ENCODE measurements around the gene IMPACT.

The IMPACT gene

DNA sequence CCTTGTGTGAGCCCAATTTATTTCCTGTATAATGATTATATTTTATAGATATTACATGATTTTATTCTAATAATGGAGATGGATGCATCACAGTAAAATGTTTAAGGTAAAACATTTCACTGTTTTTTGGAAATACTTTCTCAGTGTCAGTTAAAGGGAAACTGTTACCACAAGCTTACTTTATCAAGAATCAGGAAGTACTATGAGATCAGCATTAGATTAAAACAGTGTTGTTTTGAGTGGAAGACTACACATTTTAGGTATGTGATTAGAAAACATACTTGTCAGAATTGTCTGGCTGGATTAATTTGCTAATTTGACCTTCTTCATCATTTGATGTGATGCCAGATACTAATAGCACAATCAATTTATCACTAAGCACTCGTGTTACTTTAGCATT, 33.9 kb downstream of the IMPACT start, which contains the start of gene HRH4:
Gene HRH4, plus strand, starts transcription at position 250 of the 400 bp plus-strand sequence. Its CDS starts 92 bp downstream, at position 342.
- Histone ChIP-seq H3K9ac (ENCODE audit: insufficient read length) (no peak within 1 kb of the TSS), H3K4me3 (no peak within 1 kb of the TSS), H3K36me3 (ENCODE audit: insufficient read depth, low read length) (no peaks in the 10 kb centered on the region; the same call in 1 of the 2 replicates), H3K27ac (no peak within 1 kb of the TSS), H3K9me3 (ENCODE audit: low read depth, low read length) (no peaks in the 10 kb centered on the region)
- TF ChIP-seq FOXP2 (optimal IDR thresholded peaks at IDR 0.05; ENCODE audit: control extremely low read depth, extremely low read length, insufficient read depth), result no peak
- no peak for TF ChIP-seq POLR2AphosphoS5 (IDR thresholded peaks at IDR 0.05; ENCODE audit: borderline replicate concordance, low read depth, low read length)
- no peak for TF ChIP-seq EZH2 (IDR thresholded peaks at IDR 0.05)
- no peak for DNase-seq (ENCODE audit: low read depth, low spot score)

- no peak for TF ChIP-seq FOXP2 (optimal IDR thresholded peaks at IDR 0.05; ENCODE audit: control extremely low read depth, extremely low read length, insufficient read depth)
- TF ChIP-seq EZH2 (IDR thresholded peaks at IDR 0.05), result no peak
- no peak for TF ChIP-seq POLR2AphosphoS5 (IDR thresholded peaks at IDR 0.05; ENCODE audit: borderline replicate concordance, low read depth, low read length)
- no peaks in the 10 kb centered on the region for H3K36me3 ChIP-seq (ENCODE audit: insufficient read depth, low read length)
Measured at GRCh38 chr18:24461996-24462395, 35.5 kb downstream of the IMPACT start.

DNA sequence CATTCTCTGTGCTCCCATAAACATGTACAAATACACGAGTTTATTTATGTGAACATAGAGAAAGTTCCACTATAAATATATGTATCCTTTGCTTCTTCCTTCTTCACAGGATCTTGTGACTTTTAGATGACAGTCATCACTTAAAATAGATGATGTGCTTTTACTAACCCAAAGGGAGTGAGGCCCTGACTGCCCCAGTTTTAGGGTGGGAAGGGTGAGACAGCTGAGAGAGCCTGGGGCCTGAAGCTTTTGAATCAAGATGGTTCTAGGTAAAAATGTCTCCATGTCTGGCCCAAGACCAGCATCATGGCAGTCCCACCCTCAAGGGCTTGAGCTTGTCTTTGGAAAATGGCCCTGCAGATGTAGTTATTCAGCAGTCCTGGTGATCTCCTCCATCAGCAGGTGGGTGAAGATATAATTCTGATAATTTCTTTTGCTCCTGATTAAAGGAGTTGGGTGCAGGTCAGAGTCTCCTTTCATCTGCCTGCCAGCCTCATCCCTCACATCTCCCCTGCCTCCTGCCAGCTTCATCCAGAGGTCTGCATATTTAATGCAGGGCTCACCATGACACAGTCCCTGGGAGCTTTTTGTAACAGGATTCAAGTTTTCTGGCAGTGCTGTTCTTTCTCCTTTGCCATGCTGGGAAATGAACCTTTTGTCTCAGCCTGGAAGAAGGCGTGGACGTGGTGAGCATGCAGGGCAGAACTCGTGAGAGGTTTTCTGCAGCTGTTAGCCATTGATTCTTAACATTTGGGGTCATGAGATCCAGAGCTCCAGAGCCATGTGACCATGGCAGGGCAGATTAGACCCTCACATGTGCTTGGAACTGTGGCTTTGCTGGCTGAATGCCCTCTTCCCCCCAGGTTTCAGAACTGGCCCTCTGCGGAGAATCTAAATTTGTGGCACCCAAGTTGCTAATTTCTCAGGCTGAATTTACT, 36.6 kb downstream of the IMPACT start:
- Histone ChIP-seq H3K4me3 (no peak overlapping the region), H3K9me3 (ENCODE audit: low read depth, low read length) (no peaks in the 10 kb centered on the region), H3K27ac (no peak overlapping the region), H3K36me3 (ENCODE audit: insufficient read depth, low read length) (no peaks in the 10 kb centered on the region), H3K9ac (ENCODE audit: insufficient read length) (no peak overlapping the region)
- DNase-seq (ENCODE audit: low read depth, low spot score), result no peak
- TF ChIP-seq EZH2 (IDR thresholded peaks at IDR 0.05) (no peak), FOXP2 (optimal IDR thresholded peaks at IDR 0.05; ENCODE audit: control extremely low read depth, extremely low read length, insufficient read depth) (no peak), POLR2AphosphoS5 (IDR thresholded peaks at IDR 0.05; ENCODE audit: borderline replicate concordance, low read depth, low read length) (no peak)

More at GRCh38 chr18:24461996-24462395, 35.5 kb downstream of the IMPACT start:
- no peak overlapping the region for H3K9ac ChIP-seq (ENCODE audit: insufficient read length)
- no peak overlapping the region for H3K27ac ChIP-seq
- no peak for DNase-seq (ENCODE audit: low read depth, low spot score)
- no peak overlapping the region for H3K4me3 ChIP-seq
- H3K9me3 ChIP-seq (ENCODE audit: low read depth, low read length), result no peaks in the 10 kb centered on the region

GRCh38 chr18:24465486-24465885, 39.0 kb downstream of the IMPACT start:
- H3K9me3 ChIP-seq (ENCODE audit: low read depth, low read length), result no peaks in the 10 kb centered on the region
- TF ChIP-seq FOXP2 (optimal IDR thresholded peaks at IDR 0.05; ENCODE audit: control extremely low read depth, extremely low read length, insufficient read depth) (no peak), EZH2 (IDR thresholded peaks at IDR 0.05) (no peak), POLR2AphosphoS5 (IDR thresholded peaks at IDR 0.05; ENCODE audit: borderline replicate concordance, low read depth, low read length) (no peak)
- H3K4me3 ChIP-seq, result no peak overlapping the region
- H3K36me3 ChIP-seq (ENCODE audit: insufficient read depth, low read length), result no peaks in the 10 kb centered on the region
- no peak overlapping the region for H3K9ac ChIP-seq (ENCODE audit: insufficient read length)
- no peak for DNase-seq (ENCODE audit: low read depth, low spot score)
- H3K27ac ChIP-seq, result no peak overlapping the region

GRCh38 chr18:24466771-24467170, 40.3 kb downstream of the IMPACT start:
- Histone ChIP-seq H3K27ac (no peak overlapping the region), H3K9ac (ENCODE audit: insufficient read length) (no peak overlapping the region), H3K4me3 (no peak overlapping the region), H3K9me3 (ENCODE audit: low read depth, low read length) (no peaks in the 10 kb centered on the region), H3K36me3 (ENCODE audit: insufficient read depth, low read length) (no peaks in the 10 kb centered on the region)
- DNase-seq (ENCODE audit: low read depth, low spot score), result no peak
- TF ChIP-seq EZH2 (IDR thresholded peaks at IDR 0.05), result no peak
- TF ChIP-seq FOXP2 (optimal IDR thresholded peaks at IDR 0.05; ENCODE audit: control extremely low read depth, extremely low read length, insufficient read depth), result no peak
- TF ChIP-seq POLR2AphosphoS5 (IDR thresholded peaks at IDR 0.05; ENCODE audit: borderline replicate concordance, low read depth, low read length), result no peak

DNA sequence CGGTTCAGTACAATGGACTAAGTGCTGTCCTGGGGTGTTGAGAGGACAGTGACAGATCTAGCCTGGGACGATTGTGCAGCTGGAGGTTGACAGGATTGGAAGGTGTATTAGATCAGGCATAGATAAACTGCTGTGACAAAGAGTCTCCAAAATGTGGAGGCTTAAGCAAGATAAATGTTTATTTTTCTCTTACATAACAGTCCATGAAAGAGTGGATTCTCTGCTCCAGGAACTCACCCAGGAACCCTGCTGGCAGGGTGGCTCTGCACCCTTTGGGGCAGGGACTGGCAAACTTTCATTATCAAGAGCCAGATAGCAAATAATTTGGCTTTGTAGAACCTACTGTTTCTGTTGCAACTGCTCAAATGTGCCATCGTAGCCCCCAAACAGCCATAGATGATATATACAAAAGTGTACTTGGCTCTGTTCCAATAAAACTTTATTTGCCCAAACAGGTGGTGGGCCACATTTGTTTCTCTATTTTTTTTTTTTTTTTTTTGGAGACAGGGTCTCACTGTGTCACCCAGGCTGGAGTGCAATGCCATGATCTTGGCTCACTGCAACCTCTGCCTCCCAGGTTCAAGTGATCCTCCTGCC, 43.6 kb downstream of the IMPACT start:
- H3K9me3 ChIP-seq (ENCODE audit: low read depth, low read length), result no peaks in the 10 kb centered on the region
- no peak overlapping the region for H3K9ac ChIP-seq (ENCODE audit: insufficient read length)
- H3K36me3 ChIP-seq (ENCODE audit: insufficient read depth, low read length), result no peaks in the 10 kb centered on the region
- no peak for DNase-seq (ENCODE audit: low read depth, low spot score)
- H3K27ac ChIP-seq, result no peak overlapping the region
- no peak overlapping the region for H3K4me3 ChIP-seq
- TF ChIP-seq EZH2 (IDR thresholded peaks at IDR 0.05) (no peak), POLR2AphosphoS5 (IDR thresholded peaks at IDR 0.05; ENCODE audit: borderline replicate concordance, low read depth, low read length) (no peak), FOXP2 (optimal IDR thresholded peaks at IDR 0.05; ENCODE audit: control extremely low read depth, extremely low read length, insufficient read depth) (no peak)

DNA sequence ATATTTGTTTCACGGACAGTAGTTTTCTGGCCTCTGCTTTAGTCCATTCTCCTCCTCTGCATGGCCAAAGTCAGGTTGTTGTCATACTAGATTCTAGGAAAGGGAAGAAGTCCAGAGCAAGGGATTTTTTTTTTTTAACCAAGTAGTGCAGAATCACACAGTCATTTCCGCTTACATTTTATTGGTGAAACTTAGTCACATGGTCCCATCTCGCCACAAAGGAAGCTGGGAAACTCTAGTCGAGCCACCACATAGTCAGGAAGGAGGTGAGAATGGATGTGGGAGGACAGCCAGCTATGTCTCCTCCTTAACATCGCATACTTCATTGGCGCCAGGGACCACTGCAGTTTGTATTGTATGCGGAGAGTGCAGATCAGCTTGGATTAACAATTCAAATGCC, 44.3 kb downstream of the IMPACT start:
- no peak overlapping the region for H3K9ac ChIP-seq (ENCODE audit: insufficient read length)
- H3K9me3 ChIP-seq (ENCODE audit: low read depth, low read length), result no peaks in the 10 kb centered on the region
- no peak overlapping the region for H3K4me3 ChIP-seq
- no peak overlapping the region for H3K27ac ChIP-seq
- no peak for DNase-seq (ENCODE audit: low read depth, low spot score)
- TF ChIP-seq FOXP2 (optimal IDR thresholded peaks at IDR 0.05; ENCODE audit: control extremely low read depth, extremely low read length, insufficient read depth), result no peak
- no peak for TF ChIP-seq EZH2 (IDR thresholded peaks at IDR 0.05)
- TF ChIP-seq POLR2AphosphoS5 (IDR thresholded peaks at IDR 0.05; ENCODE audit: borderline replicate concordance, low read depth, low read length), result no peak
- H3K36me3 ChIP-seq (ENCODE audit: insufficient read depth, low read length), result no peaks in the 10 kb centered on the region

- no peak overlapping the region for H3K9ac ChIP-seq (ENCODE audit: insufficient read length)
- TF ChIP-seq EZH2 (IDR thresholded peaks at IDR 0.05) (no peak), FOXP2 (optimal IDR thresholded peaks at IDR 0.05; ENCODE audit: control extremely low read depth, extremely low read length, insufficient read depth) (no peak), POLR2AphosphoS5 (IDR thresholded peaks at IDR 0.05; ENCODE audit: borderline replicate concordance, low read depth, low read length) (no peak)
- no peak for DNase-seq (ENCODE audit: low read depth, low spot score)
- no peak overlapping the region for H3K27ac ChIP-seq
- H3K9me3 ChIP-seq (ENCODE audit: low read depth, low read length), result no peaks in the 10 kb centered on the region
- H3K4me3 ChIP-seq, result no peak overlapping the region
- H3K36me3 ChIP-seq (ENCODE audit: insufficient read depth, low read length), result no peaks in the 10 kb centered on the region
Measured at GRCh38 chr18:24472591-24472990, 46.1 kb downstream of the IMPACT start.
